ENCODE results near the gene IL1RL2. TPM values are rescaled to one million over a fixed set of nuclear protein-coding genes. Genes with fewer than 3 reads are reported as not detected.

The IL1RL2 gene
- total and polyA plus RNA-seq, 2 experiments from 2014 or later: 2.0 to 2.3 TPM

DNA sequence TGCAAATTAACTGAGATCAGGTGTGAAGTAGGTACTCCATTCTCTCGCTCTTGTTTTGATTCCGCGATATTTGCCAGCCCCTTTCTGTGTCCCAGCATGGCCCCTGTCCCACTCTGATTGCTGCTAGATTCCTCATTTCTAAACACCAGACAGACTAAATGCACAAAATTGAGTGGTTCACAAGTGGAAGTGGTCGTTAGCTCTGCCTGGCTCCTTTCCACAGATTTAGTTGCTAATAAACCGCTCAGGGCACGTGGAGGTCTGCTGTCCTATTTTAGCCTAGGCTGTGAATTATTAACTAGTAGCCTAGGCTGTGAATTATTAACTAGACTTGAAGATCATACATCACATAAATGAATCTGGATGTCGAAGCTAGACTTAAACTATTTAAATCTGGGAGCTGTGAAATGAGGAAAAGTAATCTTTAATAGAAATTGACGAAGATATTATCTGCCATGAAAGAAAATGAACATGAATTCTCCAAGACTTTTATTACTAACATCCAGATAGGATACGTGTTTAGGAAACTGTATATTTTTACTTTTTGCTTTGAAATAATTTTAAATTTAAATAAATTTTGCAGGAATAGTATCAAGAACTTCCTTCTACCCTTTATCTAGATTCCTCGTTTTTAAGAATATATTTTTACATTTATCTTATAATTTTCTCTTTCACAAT lies 3.7 kb downstream of the IL1RL2 start:
- DNase-seq: no peak
- Histone ChIP-seq H3K36me3 (ENCODE audit: low read depth) (no peaks in the 10 kb centered on the region), H3K4me3 (no peak overlapping the region), H3F3A (ENCODE audit: insufficient read depth) (peaks cover 42% of the 10 kb centered on the region), H3K9ac (no peak overlapping the region), H3K27me3 (replicated peaks; ENCODE audit: insufficient read depth) (no peaks in the 10 kb centered on the region), H3K9me2 (ENCODE audit: insufficient read depth) (no peaks in the 10 kb centered on the region), H3K9me3 (ENCODE audit: low read depth) (no peaks in the 10 kb centered on the region), H3K4me1 (ENCODE audit: insufficient read depth) (peaks cover 20% of the 10 kb centered on the region), H3K27ac (no peak overlapping the region), H4K20me1 (ENCODE audit: insufficient read depth) (no peaks in the 10 kb centered on the region), H3K4me2 (ENCODE audit: unreplicated experiment) (no peak overlapping the region), H3K79me2 (ENCODE audit: insufficient read depth) (no peaks in the 10 kb centered on the region), H2AFZ (no peak overlapping the region)
- no peak for TF ChIP-seq EZH2phosphoT487 (IDR thresholded peaks at IDR 0.05; ENCODE audit: insufficient read depth, low read depth)
- no peak for TF ChIP-seq EZH2 (IDR thresholded peaks at IDR 0.05; ENCODE audit: insufficient read depth, poor library complexity, severe bottlenecking)
- WGBS, 2 experiments (ENCODE audit: low coverage in 1 of 2, low lambda C conversion rate in 2 of 2, missing lambda C conversion rate in 2 of 2): 97% methylated on average over 10 of the region's 10 CpGs
- in situ Hi-C loops (cut with MboI): no loop called here

DNA sequence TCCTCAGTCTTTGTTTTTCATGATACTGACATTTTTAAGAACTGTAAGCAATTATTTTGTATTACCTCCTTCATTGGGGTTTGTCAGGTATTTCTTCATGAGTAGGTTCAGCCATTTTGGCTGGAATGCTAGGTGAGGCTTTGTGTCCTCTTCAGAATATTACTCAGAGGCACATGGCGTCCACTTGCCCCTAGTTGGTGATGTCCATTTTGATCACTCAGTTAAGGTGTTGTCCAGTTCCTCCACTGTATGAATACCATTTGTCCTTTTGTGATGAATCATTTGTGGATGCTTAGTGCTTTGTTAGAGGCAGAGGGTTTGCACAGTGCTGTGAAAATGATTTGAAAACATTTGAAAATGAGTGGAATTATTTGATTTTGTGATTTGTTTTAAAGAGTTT lies 4.7 kb downstream of the IL1RL2 start:
- Histone ChIP-seq H3F3A (ENCODE audit: insufficient read depth) (peaks cover 33% of the 10 kb centered on the region), H3K79me2 (ENCODE audit: insufficient read depth) (no peaks in the 10 kb centered on the region), H3K4me1 (ENCODE audit: insufficient read depth) (peaks cover 20% of the 10 kb centered on the region), H2AFZ (no peak overlapping the region; the same call in 1 of the 2 replicates), H3K9ac (no peak overlapping the region), H3K4me3 (no peak overlapping the region), H4K20me1 (ENCODE audit: insufficient read depth) (no peaks in the 10 kb centered on the region), H3K27me3 (replicated peaks; ENCODE audit: insufficient read depth) (no peaks in the 10 kb centered on the region), H3K4me2 (ENCODE audit: unreplicated experiment) (peak overlapping the region; percentile 8), H3K9me3 (ENCODE audit: low read depth) (no peaks in the 10 kb centered on the region), H3K36me3 (ENCODE audit: low read depth) (no peaks in the 10 kb centered on the region), H3K9me2 (ENCODE audit: insufficient read depth) (no peaks in the 10 kb centered on the region), H3K27ac (no peak overlapping the region)
- DNase-seq: no peak
- 84 to 95% methylated on average over 1 of the region's 1 CpG for WGBS, 2 experiments (ENCODE audit: low coverage in 1 of 2, low lambda C conversion rate in 2 of 2, missing lambda C conversion rate in 2 of 2)
- TF ChIP-seq EZH2phosphoT487 (IDR thresholded peaks at IDR 0.05; ENCODE audit: insufficient read depth, low read depth) (no peak), EZH2 (IDR thresholded peaks at IDR 0.05; ENCODE audit: insufficient read depth, poor library complexity, severe bottlenecking) (no peak)
- in situ Hi-C loops (cut with MboI): no loop called here

GRCh38 chr2:102193074-102193473 lies 6.3 kb downstream of the IL1RL2 start:
- DNase-seq: peak; percentile 40
- Histone ChIP-seq H2AFZ (peak overlapping the region; percentile 14; the same call in 1 of the 2 replicates), H3K4me2 (ENCODE audit: unreplicated experiment) (peak overlapping the region; percentile 38), H3K9me2 (ENCODE audit: insufficient read depth) (no peaks in the 10 kb centered on the region), H4K20me1 (ENCODE audit: insufficient read depth) (no peaks in the 10 kb centered on the region), H3K79me2 (ENCODE audit: insufficient read depth) (no peaks in the 10 kb centered on the region), H3K27me3 (replicated peaks; ENCODE audit: insufficient read depth) (no peaks in the 10 kb centered on the region), H3K9me3 (ENCODE audit: low read depth) (no peaks in the 10 kb centered on the region), H3K4me1 (ENCODE audit: insufficient read depth) (peaks cover 20% of the 10 kb centered on the region), H3F3A (ENCODE audit: insufficient read depth) (peaks cover 29% of the 10 kb centered on the region), H3K27ac (peak overlapping the region; percentile 30; the same call in 1 of the 2 replicates), H3K9ac (no peak overlapping the region), H3K36me3 (ENCODE audit: low read depth) (no peaks in the 10 kb centered on the region), H3K4me3 (no peak overlapping the region)
- in situ Hi-C loops (cut with MboI): no loop called here
- 0 to 3% methylated on average over 1 of the region's 1 CpG for WGBS, 2 experiments (ENCODE audit: low coverage in 1 of 2, low lambda C conversion rate in 2 of 2, missing lambda C conversion rate in 2 of 2)
- TF ChIP-seq EZH2 (IDR thresholded peaks at IDR 0.05; ENCODE audit: insufficient read depth, poor library complexity, severe bottlenecking): no peak
- TF ChIP-seq EZH2phosphoT487 (IDR thresholded peaks at IDR 0.05; ENCODE audit: insufficient read depth, low read depth): no peak

DNA sequence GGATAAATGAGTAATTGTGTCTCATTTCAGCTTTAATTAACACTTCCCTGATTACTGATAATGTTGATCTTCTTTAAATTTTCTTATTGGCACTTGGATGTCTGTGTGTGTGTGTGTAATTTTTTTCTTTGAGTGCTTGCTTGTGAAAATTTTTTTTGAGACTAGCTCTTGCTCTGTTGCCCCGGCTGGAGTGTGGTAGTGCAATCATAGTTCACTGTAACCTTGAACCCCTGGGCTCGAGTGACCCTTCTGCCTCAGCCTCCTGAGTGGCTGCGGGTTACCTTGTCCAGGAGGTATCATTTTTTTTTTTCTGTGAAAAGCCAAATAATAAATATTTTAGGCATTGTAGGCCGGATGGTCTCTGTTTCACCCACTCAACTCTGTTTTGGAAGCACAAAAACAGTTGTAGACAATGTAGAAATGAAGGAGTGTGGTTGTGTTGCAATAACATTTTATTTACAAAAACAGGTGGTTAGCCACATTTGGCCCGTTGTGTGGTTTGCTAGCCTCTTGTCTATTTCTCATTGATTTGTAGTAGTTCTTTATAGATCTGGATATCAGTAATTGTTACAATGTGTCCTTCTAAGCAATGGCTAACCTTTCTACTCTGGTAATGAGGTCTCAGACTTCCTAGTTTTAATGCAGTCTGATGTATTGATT lies 7.9 kb downstream of the IL1RL2 start:
- in situ Hi-C loops (cut with MboI): no loop called here
- H3K9me3 ChIP-seq (ENCODE audit: low read depth): no peaks in the 10 kb centered on the region

More for the DNA sequence above, 7.9 kb downstream of the IL1RL2 start:
- no peak for DNase-seq
- H2AFZ ChIP-seq: no peak overlapping the region
- H3K4me1 ChIP-seq (ENCODE audit: insufficient read depth): peaks cover 20% of the 10 kb centered on the region
- 71% methylated on average over 5 of the region's 5 CpGs for WGBS, 2 experiments (ENCODE audit: low coverage in 1 of 2, low lambda C conversion rate in 2 of 2, missing lambda C conversion rate in 2 of 2)
- TF ChIP-seq EZH2phosphoT487 (IDR thresholded peaks at IDR 0.05; ENCODE audit: insufficient read depth, low read depth) (no peak), EZH2 (IDR thresholded peaks at IDR 0.05; ENCODE audit: insufficient read depth, poor library complexity, severe bottlenecking) (no peak)
- H3K27ac ChIP-seq: no peak overlapping the region
- no peak overlapping the region for H3K4me2 ChIP-seq (ENCODE audit: unreplicated experiment)
- H4K20me1 ChIP-seq (ENCODE audit: insufficient read depth): no peaks in the 10 kb centered on the region
- no peaks in the 10 kb centered on the region for H3K9me2 ChIP-seq (ENCODE audit: insufficient read depth)
- H3K27me3 ChIP-seq (replicated peaks; ENCODE audit: insufficient read depth): no peaks in the 10 kb centered on the region
- H3K79me2 ChIP-seq (ENCODE audit: insufficient read depth): no peaks in the 10 kb centered on the region
- H3K36me3 ChIP-seq (ENCODE audit: low read depth): no peaks in the 10 kb centered on the region
- no peak overlapping the region for H3K4me3 ChIP-seq
- no peak overlapping the region for H3K9ac ChIP-seq
- peaks cover 24% of the 10 kb centered on the region for H3F3A ChIP-seq (ENCODE audit: insufficient read depth)

Measured in GM23248 (cell line).